ENCODE results near the gene TBC1D24.

Gene TBC1D24

DNA sequence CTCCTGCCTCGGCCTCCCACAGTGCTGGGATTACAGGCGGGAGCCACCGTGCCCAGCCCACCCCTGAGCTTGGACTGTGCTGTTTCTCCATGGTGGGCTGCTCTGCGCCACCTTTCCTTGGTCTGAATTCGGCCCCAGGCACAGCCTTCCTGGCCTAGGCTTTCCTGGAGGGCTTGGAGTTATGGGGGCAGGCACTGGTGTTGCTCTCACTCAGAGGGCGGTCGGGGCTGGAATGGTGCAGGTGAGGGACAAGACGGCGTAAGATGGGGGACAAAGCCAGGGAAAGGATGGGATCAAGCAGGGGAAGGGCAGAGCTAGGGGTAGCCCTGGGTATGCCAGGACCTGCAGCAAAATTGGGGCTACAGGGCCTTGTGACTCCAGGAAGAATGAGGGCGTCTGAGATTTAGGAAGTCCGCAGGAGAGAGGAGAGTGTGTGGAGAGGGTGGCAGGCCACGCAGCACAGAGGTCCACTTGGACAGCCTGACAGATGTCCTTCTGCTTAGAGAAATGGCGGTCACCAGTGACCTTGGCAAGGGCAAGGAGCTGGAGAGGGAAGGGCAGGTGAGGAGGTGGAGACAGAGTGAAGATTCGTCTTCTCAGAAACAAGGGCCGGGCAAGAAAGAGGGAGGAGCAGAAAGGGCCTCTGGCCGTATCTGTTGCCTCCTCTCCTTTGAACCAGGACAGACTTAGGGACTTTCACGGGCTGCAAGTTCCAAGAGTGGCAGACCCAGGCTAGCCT, 37.2 kb downstream of the TBC1D24 start:
- no peaks in the 10 kb centered on the region for H3K36me3 ChIP-seq (replicated peaks; ENCODE audit: insufficient read depth, low read length)

GRCh38 chr16:2512735-2513404, 37.9 kb downstream of the TBC1D24 start:
- Histone ChIP-seq H3K4me2 (ENCODE audit: low read depth, low read length) (peak overlapping the region; percentile 96), H4K20me1 (ENCODE audit: insufficient read depth, low read length) (peaks cover 15% of the 10 kb centered on the region; the same call in 1 of the 2 replicates), H3K9ac (ENCODE audit: low read length) (peak overlapping the region; percentile 97), H3F3A (ENCODE audit: insufficient read depth, low read length) (peaks cover 6% of the 10 kb centered on the region; the same call in 1 of the 2 replicates), H2AFZ (ENCODE audit: low read length) (peak overlapping the region; percentile 85), H3K9me3 (replicated peaks; ENCODE audit: insufficient read depth, low read length) (no peaks in the 10 kb centered on the region), H3K4me3 (ENCODE audit: low read length) (peak overlapping the region; percentile 54), H3K27me3 (replicated peaks; ENCODE audit: insufficient read depth, low read length) (no peaks in the 10 kb centered on the region), H3K4me1 (ENCODE audit: low read length) (peaks cover 20% of the 10 kb centered on the region), H3K9me2 (replicated peaks; ENCODE audit: insufficient read depth, low read length) (no peaks in the 10 kb centered on the region), H3K79me2 (ENCODE audit: low read length) (peaks cover 41% of the 10 kb centered on the region), H3K27ac (ENCODE audit: low read length) (peak overlapping the region; percentile 84; the same call in 1 of the 2 replicates), H3K36me3 (replicated peaks; ENCODE audit: insufficient read depth, low read length) (no peaks in the 10 kb centered on the region)
- peak; percentile 19 for DNase-seq
- no peak for TF ChIP-seq EZH2 (optimal IDR thresholded peaks at IDR 0.05; ENCODE audit: low read depth, low read length)
- TF ChIP-seq EZH2phosphoT487 (IDR thresholded peaks at IDR 0.05; ENCODE audit: low read length): no peak
- TF ChIP-seq CTCF (IDR thresholded peaks at IDR 0.05; ENCODE audit: low read length): peak; percentile 27

More for the DNA sequence above, 37.2 kb downstream of the TBC1D24 start:
- no peak overlapping the region for H2AFZ ChIP-seq (ENCODE audit: low read length)
- H3K27me3 ChIP-seq (replicated peaks; ENCODE audit: insufficient read depth, low read length): no peaks in the 10 kb centered on the region
- H3F3A ChIP-seq (ENCODE audit: insufficient read depth, low read length): peaks cover 11% of the 10 kb centered on the region; the same call in 1 of the 2 replicates
- DNase-seq: no peak
- peaks cover 11% of the 10 kb centered on the region; the same call in 1 of the 2 replicates for H4K20me1 ChIP-seq (ENCODE audit: insufficient read depth, low read length)
- H3K27ac ChIP-seq (ENCODE audit: low read length): no peak overlapping the region
- H3K9me3 ChIP-seq (replicated peaks; ENCODE audit: insufficient read depth, low read length): no peaks in the 10 kb centered on the region
- H3K9ac ChIP-seq (ENCODE audit: low read length): no peak overlapping the region
- peaks cover 34% of the 10 kb centered on the region for H3K79me2 ChIP-seq (ENCODE audit: low read length)
- H3K4me1 ChIP-seq (ENCODE audit: low read length): peaks cover 27% of the 10 kb centered on the region
- H3K9me2 ChIP-seq (replicated peaks; ENCODE audit: insufficient read depth, low read length): no peaks in the 10 kb centered on the region
- no peak overlapping the region for H3K4me3 ChIP-seq (ENCODE audit: low read length)
- no peak overlapping the region for H3K4me2 ChIP-seq (ENCODE audit: low read depth, low read length)
- TF ChIP-seq CTCF (IDR thresholded peaks at IDR 0.05; ENCODE audit: low read length): no peak
- no peak for TF ChIP-seq EZH2phosphoT487 (IDR thresholded peaks at IDR 0.05; ENCODE audit: low read length)
- TF ChIP-seq EZH2 (optimal IDR thresholded peaks at IDR 0.05; ENCODE audit: low read depth, low read length): no peak

- no peaks in the 10 kb centered on the region for H3K36me3 ChIP-seq (replicated peaks; ENCODE audit: insufficient read depth, low read length)
- DNase-seq: peak; percentile 95
- peak within 1 kb of the TSS; percentile 98 for H3K4me3 ChIP-seq (ENCODE audit: low read length)
- peaks cover 49% of the 10 kb centered on the region for H3K79me2 ChIP-seq (ENCODE audit: low read length)
- peak within 1 kb of the TSS; percentile 96 for H3K4me2 ChIP-seq (ENCODE audit: low read depth, low read length)
- H2AFZ ChIP-seq (ENCODE audit: low read length): peak within 1 kb of the TSS; percentile 85
- H3K9me3 ChIP-seq (replicated peaks; ENCODE audit: insufficient read depth, low read length): no peaks in the 10 kb centered on the region
- peak within 1 kb of the TSS; percentile 84 for H3K27ac ChIP-seq (ENCODE audit: low read length)
- TF ChIP-seq EZH2 (optimal IDR thresholded peaks at IDR 0.05; ENCODE audit: low read depth, low read length) (no peak), CTCF (IDR thresholded peaks at IDR 0.05; ENCODE audit: low read length) (no peak), EZH2phosphoT487 (IDR thresholded peaks at IDR 0.05; ENCODE audit: low read length) (no peak)
- peaks cover 6% of the 10 kb centered on the region; the same call in 1 of the 2 replicates for H3F3A ChIP-seq (ENCODE audit: insufficient read depth, low read length)
- H3K4me1 ChIP-seq (ENCODE audit: low read length): peaks cover 13% of the 10 kb centered on the region
- H3K9me2 ChIP-seq (replicated peaks; ENCODE audit: insufficient read depth, low read length): no peaks in the 10 kb centered on the region
- H3K9ac ChIP-seq (ENCODE audit: low read length): peak within 1 kb of the TSS; percentile 97
- H4K20me1 ChIP-seq (ENCODE audit: insufficient read depth, low read length): peaks cover 15% of the 10 kb centered on the region; the same call in 1 of the 2 replicates
- H3K27me3 ChIP-seq (replicated peaks; ENCODE audit: insufficient read depth, low read length): no peaks in the 10 kb centered on the region
Observed at GRCh38 chr16:2513405-2514332, 38.7 kb downstream of the TBC1D24 start, which contains the start of gene ATP6V0C. Gene ATP6V0C (plus strand): TSS chr16:2513952. CDS start chr16:2514104, 152 bp downstream.

All from MM.1S (cell line).